HG03060 (cell line): ENCODE results near the gene NAIF1.
"Not testable (repeated sequence)": the region's sequence is repeated elsewhere in the genome, so short reads cannot be mapped to it uniquely, and the experiment has no call there.

Experiments used
- ATAC-seq: cut with Tn5 transposase; IDR thresholded peaks from one replicate; pipeline ENCODE4 v1.9.1; 2021; ENCODE audit warnings: low read depth, moderate number of reproducible peaks; ENCODE audit not compliant: unreplicated experiment

Gene NAIF1

GRCh38 chr9:128088253-128088945, 21.3 kb upstream of the NAIF1 start:
- ATAC-seq, result no peak

- ATAC-seq, result no peak
Observed at GRCh38 chr9:128087262-128087661, 20.1 kb upstream of the NAIF1 start.

DNA sequence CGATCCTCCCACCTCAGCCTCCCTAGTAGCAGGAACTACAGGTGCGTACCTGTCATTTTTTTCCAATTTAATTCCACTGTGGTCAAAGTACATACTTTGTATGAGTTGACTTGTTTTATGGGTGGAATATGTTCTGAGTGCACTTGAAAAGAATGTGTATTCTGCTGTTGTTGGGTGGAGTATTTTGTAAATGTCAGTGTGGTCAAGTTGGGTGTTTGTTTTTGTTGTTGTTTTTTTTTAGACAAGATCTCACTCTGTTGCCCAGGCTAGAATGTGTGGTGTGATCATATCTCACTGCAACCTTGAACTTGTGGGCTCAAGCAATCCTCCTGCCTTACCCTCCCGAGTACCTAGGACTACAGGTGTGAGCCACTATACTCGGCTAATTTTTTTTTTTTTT, 18.8 kb upstream of the NAIF1 start:
- ATAC-seq, result no peak

DNA sequence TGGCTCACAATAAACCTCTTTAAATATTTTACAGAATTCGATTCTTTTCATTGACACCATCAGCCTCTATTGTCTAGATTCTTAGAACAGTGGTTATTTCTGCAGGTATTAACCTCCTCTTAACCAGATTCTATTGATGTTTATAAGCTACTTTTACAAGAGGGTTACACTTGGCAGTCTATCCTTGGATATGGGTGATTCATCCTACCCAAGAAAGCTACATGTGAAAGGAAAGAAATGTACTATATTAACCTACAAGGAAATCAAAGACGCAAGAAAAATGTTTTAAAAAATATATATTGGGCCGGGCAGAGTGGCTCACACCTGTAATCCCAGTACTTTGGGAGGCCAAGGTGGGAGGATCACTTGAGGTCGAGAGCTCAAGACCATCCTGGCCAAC, 17.6 kb upstream of the NAIF1 start:
- no peak for ATAC-seq

GRCh38 chr9:128082151-128082550, 15.0 kb upstream of the NAIF1 start:
- no peak for ATAC-seq

DNA sequence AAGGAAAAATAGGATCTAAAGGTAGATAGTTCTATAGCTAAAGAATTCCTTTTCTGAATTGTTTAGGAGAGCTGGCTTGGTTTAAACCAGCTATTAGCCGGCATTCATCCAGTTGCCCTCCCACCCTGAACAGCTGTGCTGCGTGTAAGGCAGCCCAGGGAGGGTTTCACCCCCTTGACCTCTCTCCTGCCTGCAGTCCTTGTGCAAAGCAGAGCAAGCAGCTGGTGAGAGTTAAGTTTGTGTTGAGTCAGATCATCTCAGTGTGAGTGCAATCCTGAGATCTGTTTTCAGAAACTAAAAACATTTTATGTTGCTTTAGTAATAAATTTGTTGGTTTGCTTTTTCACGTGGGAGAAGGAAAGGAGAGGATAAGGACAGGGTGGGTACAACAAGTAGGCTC, 13.9 kb upstream of the NAIF1 start:
- ATAC-seq, result no peak

DNA sequence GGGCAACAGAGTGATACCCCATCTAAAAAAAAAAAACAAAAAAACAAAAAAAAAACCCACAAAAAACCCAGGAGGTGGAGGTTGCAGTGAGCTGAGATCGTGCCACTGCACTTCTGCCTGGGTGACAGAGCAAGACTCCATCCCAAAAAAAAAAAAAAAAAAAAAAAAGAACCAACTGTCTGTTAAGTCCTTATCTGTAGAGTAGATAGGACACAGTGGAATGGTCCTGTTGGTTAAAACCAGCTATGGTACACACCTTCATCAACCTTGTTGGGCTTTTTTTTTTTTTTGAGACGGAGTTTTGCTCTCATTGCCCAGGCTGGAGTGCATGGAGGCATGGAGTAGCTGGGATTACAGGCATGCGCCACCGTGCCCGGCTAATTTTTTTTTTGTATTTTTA, 13.1 kb upstream of the NAIF1 start:
- ATAC-seq, result no peak

GRCh38 chr9:128078504-128079434, 11.6 kb upstream of the NAIF1 start:
- ATAC-seq, result no peak

- ATAC-seq, result no peak
Observed at GRCh38 chr9:128077847-128078503, 10.9 kb upstream of the NAIF1 start.

DNA sequence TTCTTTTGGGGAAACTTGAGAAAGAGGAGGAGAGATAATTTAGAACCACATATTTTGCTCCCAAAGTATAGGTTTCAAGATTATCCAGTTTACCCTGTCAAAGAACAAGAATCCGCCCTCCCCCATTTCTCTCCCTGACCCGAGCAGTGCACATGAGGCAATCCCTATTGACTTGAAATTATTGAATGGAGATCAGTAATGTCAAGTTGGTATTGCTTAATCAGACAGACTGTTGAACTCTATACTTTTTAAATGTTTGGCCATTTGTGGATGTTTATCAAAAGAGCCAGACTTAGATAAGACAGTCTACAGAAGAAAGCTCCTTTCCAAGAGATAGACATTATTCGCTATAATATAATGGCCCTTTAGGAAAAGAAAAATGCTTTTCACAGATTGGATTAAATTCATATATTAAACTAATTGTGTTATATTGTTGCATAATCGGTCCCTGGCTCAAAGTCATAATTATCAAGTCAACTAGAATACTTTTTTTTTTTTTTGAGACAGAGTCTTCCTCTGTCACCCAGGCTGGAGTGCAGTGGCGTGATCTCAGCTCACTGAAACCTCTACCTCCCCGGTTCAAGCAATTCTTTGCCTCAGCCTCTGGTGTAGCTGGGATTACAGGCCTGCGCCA, 6.2 kb upstream of the NAIF1 start:
- ATAC-seq, result no peak

DNA sequence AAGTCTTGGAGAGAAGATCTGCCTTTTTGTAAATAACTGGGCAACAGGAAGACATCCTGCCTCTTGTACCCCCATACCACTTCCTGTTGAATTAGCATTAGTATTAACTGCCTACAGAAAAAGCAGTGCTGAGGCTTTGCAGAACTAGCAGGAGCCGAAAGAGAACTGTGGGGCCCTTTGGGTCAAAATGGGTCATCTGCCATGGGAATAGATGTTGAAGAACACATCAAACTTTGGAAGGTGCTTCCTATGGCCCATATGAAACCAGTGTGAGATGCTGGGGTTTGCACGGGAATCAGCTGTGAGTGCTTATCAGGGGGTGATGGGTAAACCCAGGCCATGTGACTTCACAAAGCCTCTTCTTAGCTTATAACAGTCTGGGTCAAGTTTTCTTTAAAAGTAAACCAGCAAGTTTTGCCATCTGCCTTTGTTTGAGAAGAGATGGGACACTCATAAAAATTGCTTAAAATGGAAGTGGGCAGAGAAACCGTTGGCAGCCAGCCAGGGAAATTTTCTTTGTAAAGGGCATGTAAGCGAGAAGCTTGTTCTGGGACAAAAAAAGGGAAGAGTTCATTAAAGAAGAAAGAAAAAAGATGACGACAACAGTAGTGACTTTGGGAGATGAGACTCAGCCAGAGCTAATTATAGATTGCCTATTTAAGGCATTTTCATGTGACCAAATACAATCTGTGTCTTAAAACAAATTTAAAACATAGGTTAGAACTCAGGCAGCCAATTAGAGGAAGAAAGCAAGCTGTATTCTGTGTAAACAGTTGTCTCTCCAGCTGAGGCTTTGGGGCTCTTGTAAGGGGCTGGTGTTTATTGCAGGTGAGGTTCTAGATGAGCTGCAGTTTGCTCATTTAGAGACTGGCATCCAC, 5.3 kb upstream of the NAIF1 start:
- no peak for ATAC-seq

DNA sequence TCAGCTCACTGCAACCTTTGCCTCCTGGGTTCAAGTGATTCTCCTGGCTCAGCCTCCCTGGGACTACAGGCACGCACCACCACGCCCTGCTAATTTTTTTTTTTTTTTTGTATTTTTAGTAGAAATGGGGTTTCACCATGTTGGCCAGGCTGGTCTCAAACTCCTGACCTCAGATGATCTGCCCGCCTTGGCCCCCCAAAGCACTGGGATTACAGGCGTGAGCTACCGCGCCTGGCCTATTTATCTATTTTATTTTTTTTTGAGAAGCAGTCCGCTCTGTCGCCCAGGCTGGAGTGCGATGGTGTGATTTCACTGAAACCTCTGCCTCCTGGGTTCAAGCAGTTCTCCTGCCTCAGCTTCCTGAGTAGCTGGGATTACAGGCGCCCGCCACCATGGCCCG, 4.4 kb upstream of the NAIF1 start:
- ATAC-seq, result not testable (repeated sequence)

DNA sequence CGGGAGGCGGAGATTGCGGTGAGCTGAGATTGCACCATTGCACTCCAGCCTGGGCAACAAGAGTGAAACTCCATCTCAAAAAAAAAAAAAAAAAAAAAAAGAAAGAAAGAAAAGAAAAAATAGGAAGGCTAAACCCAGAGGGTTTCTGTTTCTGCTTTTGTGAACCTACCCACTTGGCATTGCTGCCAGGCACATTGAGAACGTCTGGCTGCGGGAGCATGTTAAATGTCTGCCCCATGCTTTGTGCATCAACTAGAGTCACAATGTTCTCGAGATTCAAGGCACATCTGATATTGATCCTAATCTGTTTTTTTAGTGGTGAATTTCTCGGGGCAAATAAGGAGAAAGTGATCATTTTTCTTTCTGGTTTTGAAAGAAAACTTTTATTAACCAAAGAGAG, 3.8 kb upstream of the NAIF1 start:
- ATAC-seq, result no peak

DNA sequence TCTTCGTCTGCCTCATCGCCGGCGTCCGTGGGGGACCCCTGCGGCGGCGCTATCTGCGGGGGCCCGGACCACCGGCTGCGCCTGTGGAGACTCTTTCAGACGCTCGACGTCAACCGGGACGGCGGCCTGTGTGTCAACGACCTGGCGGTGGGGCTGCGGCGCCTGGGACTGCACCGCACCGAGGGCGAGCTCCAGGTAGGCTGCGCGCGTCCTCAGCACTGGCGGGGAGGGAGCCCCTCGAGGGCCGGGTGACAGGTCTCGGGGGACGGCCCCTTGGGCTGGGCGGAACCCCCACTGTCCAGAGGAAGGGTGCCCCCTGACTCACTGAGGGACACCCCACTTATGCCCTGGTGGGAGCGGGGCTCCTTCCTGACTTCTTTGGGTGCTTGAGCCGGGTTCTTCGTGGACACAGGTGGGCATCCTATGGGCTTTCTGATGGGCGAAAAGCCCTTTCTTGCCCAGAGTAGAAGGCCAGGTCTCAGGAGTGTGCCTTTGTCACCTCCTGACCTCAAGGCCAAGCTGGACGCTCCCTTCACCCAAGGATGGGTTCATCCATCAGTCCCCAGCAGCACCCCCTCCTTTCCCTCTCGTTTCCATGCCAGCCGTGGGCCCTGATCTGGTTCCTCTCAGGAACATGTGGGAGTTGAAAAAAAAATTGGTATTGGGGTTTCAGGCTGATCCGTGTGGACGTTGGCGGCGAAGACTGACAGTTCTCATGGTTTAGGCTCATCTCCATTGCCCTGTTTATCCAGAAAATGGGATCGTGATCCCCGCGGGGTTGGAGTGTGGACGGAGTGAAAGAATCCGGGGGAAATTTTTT, 1.5 kb upstream of the NAIF1 start:
- ATAC-seq, result no peak

GRCh38 chr9:128067645-128068385, 695 bp upstream of the NAIF1 start, which contains the start of gene SLC25A25:
Gene SLC25A25 (plus strand): TSS chr9:128068232. CDS start chr9:128068320, 88 bp downstream.
- peak; percentile 38 for ATAC-seq

- ATAC-seq, result no peak
Observed at GRCh38 chr9:128065907-128066712, 1.0 kb downstream of the NAIF1 start.
